MCF 10A (cell line): ENCODE measurements around the gene HS6ST1. TPM values are rescaled to one million over a fixed set of nuclear protein-coding genes. Genes with fewer than 3 reads are reported as not detected.

Source experiments
- BruUV-seq: library from RNA; stranded (reverse); fragments of 400-500 nt; replicated peaks from 2 replicates; lab custom pipeline; 2021; lab: Mats Ljungman, UMichigan
- CTCF ChIA-PET: fragments of 300-600 bp; sonication (Branson Sonifier 250); formaldehyde crosslinking; extraction: SDS; loops from one replicate; lab custom pipeline; 2021; ENCODE audit warnings: antibody characterized with exemption, inconsistent platforms; lab: Yijun Ruan, JAX
- POLR2A ChIA-PET: fragments of 300-600, 350-650 bp; sonication (Branson Sonifier 250); formaldehyde crosslinking; extraction: SDS; loops from one replicate; lab custom pipeline; 2020; ENCODE audit warnings: antibody characterized with exemption, inconsistent platforms; lab: Yijun Ruan, JAX
- DNase-seq: peaks from one replicate; pipeline ENCODE4 v3.0.0-alpha.2; 2018; ENCODE audit not compliant: unreplicated experiment
- H3K27ac Mint-ChIP-seq: one replicate; pipeline ENCODE4 v1.8.0; 2022; ENCODE audit warnings: mild to moderate bottlenecking, low read depth, mixed read lengths; ENCODE audit not compliant: unreplicated experiment
- H3K27me3 Mint-ChIP-seq: one replicate; pipeline ENCODE4 v1.8.0; 2022; ENCODE audit warnings: mixed read lengths; ENCODE audit not compliant: insufficient read depth, unreplicated experiment
- H3K36me3 Mint-ChIP-seq: one replicate; pipeline ENCODE4 v1.8.0; 2022; ENCODE audit warnings: mild to moderate bottlenecking, moderate library complexity, mixed read lengths; ENCODE audit not compliant: insufficient read depth, unreplicated experiment
- H3K4me1 Mint-ChIP-seq: one replicate; pipeline ENCODE4 v1.8.0; 2022; ENCODE audit warnings: mixed read lengths; ENCODE audit not compliant: insufficient read depth, unreplicated experiment
- H3K4me3 Mint-ChIP-seq: one replicate; pipeline ENCODE4 v1.8.0; 2022; ENCODE audit warnings: mild to moderate bottlenecking, moderate library complexity, mixed read lengths; ENCODE audit not compliant: unreplicated experiment
- H3K9me3 Mint-ChIP-seq: one replicate; pipeline ENCODE4 v1.8.0; 2022; ENCODE audit warnings: mixed read lengths; ENCODE audit not compliant: unreplicated experiment
- intact Hi-C: fragments of 100-400 bp; cut with micrococcal nuclease; formaldehyde crosslinking; loops from 2 replicates; pipeline ENCODE4 v1.14.1; 2022
- total RNA-seq: library from RNA; stranded (reverse); gene quantifications from 2 replicates; pipeline ENCODE4 v1.2.3, GENCODE V29; 2022
- TF ChIP-seq, protein P1 (sequence below): fragments of 200-600 bp; IDR thresholded peaks from one replicate; pipeline ENCODE4 v1.8.0; 2022; ENCODE audit warnings: antibody characterized with exemption, mild to moderate bottlenecking; ENCODE audit not compliant: unreplicated experiment

The HS6ST1 gene
- total RNA-seq, 1 experiment from 2014 or later, result 9.6 TPM

DNA sequence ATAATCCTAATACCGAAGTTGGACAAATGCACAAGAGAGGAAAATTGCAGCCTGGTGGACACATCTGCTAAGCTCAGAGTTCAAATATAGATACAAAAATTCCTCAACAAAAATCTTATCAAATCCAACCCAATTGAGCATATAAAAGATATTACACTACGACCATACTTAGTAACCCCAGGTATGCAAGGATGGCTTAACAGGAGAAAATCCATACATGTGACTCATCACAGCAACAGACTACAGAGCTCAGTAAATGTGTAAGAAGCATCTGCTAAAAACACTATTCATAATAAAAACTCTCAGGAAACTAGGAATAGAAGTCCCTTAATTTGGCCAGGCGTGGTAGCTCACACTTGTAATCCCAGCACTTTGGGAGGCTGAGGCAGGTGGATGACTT, 28.3 kb downstream of the HS6ST1 start:
- Mint-ChIP-seq H3K36me3 (peaks cover under 1% of the 10 kb centered on the region), H3K4me3 (no peak overlapping the region), H3K9me3 (no peaks in the 10 kb centered on the region), H3K27me3 (no peaks in the 10 kb centered on the region), H3K4me1 (peaks cover 3% of the 10 kb centered on the region), H3K27ac (no peak overlapping the region)
- TF ChIP-seq, protein P1, sequence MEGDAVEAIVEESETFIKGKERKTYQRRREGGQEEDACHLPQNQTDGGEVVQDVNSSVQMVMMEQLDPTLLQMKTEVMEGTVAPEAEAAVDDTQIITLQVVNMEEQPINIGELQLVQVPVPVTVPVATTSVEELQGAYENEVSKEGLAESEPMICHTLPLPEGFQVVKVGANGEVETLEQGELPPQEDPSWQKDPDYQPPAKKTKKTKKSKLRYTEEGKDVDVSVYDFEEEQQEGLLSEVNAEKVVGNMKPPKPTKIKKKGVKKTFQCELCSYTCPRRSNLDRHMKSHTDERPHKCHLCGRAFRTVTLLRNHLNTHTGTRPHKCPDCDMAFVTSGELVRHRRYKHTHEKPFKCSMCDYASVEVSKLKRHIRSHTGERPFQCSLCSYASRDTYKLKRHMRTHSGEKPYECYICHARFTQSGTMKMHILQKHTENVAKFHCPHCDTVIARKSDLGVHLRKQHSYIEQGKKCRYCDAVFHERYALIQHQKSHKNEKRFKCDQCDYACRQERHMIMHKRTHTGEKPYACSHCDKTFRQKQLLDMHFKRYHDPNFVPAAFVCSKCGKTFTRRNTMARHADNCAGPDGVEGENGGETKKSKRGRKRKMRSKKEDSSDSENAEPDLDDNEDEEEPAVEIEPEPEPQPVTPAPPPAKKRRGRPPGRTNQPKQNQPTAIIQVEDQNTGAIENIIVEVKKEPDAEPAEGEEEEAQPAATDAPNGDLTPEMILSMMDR, result no peak
- ChIA-PET CTCF (interaction anchor here (0.6 to 1.3 kb wide), 3 partner anchors 11 to 226 kb away, joined by 3 to 4 read pairs (median 4); no protein-coding TSS in a partner anchor), POLR2A (no interaction called here)
- no TSS peak for BruUV-seq
- no peak for DNase-seq
- intact Hi-C loops, result no loop called here

DNA sequence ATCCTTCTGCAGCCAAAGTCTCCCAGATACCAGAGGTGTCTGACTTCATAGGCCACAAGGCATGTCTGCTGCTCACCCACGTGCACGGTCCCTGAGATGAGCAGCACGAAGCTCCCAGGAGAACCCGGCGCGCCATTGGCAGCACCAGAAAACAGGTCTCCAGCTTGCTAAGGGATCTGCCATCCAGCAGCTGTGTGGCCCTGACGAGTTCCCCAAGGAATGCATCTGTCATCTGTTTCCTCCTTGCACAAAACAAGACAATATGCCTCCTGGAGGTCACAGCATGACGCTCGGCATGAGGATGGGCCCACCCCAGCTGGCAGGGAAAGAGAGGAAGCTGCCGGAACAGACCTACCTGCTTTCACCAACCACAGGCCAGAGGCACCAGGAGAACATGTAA, 29.2 kb downstream of the HS6ST1 start:
- H3K4me1 Mint-ChIP-seq, result no peaks in the 10 kb centered on the region
- H3K27me3 Mint-ChIP-seq, result no peaks in the 10 kb centered on the region
- no TSS peak for BruUV-seq
- TF ChIP-seq, protein P1, result no peak
- CTCF ChIA-PET, result interaction anchor here (0.6 kb wide), 1 partner anchor 1066 kb away, joined by 3 read pairs; no protein-coding TSS in a partner anchor
- intact Hi-C loops, result no loop called here
- H3K27ac Mint-ChIP-seq, result no peak overlapping the region
- no peak overlapping the region for H3K4me3 Mint-ChIP-seq
- no peak for DNase-seq
- H3K9me3 Mint-ChIP-seq, result no peaks in the 10 kb centered on the region
- POLR2A ChIA-PET, result interaction anchor here (0.7 kb wide), 1 partner anchor 800 kb away, joined by 3 read pairs; no protein-coding TSS in a partner anchor
- peaks cover 6% of the 10 kb centered on the region for H3K36me3 Mint-ChIP-seq

DNA sequence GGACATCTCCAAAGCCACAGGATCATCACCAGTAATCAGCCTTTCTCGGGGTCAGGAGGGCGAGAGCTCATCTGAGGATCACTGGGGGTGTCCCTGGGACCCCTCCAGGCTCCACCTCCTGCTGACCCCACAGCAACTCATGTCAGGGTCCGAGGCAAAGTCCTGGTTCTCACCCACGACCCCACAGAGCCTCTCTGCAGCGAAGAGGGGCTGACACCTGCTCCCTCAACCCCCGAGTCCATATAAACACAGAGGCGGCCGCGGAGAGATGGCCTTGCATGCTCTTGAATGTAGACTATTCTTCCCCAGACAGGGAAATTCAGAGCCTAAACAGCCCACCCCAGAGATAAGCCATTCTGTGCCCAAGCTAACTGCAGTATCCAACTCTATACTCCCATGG, 29.9 kb downstream of the HS6ST1 start:
- ChIA-PET POLR2A (no interaction called here), CTCF (no interaction called here)
- H3K4me3 Mint-ChIP-seq, result no peak overlapping the region

DNA sequence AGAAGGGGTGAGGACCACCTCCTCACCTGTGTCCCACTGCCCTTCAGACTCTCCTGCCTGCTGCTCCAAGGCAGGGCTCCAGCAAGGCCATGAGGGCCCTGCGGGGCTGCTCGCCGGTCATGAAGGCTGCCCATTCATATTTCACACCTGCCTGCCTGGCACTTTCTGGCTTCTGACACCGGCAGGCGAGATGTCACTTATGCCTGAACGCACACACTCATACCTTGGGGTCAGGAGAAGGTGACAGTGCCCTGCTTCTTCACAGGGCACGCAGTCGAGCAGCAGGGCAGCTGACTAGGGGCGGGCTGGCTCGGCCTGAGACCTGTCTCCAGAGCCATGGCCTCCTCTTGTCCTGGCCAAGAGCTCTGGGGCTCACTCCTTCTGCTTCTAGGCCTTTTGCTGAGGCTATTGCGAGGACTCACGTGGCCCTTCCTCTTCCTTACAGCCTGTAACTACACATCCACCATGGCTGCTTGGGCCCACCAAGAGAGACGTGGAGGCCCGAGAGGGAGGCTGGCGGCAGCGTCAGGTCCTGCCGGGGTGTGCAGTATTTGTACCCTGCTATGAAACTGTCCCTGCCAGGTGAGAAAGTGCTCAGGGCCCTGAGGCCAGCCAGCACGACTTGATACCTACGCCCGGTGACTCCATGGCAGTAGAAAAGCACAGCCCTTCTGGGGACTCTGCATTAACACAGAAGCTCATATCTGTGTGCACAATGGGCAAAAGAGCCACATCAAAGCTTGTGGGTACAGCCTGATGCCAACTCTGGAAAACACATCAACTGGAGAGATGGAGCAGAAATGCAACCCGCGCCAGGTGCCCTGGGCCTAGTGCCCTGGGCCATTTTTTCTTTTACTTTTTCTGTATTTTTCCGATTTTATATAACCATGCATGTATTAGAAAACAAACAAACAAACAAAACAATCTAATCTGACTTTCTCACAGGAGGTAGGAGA, 30.6 kb downstream of the HS6ST1 start:
- no peaks in the 10 kb centered on the region for H3K4me1 Mint-ChIP-seq
- POLR2A ChIA-PET, result no interaction called here
- no peaks in the 10 kb centered on the region for H3K27me3 Mint-ChIP-seq
- no peak for DNase-seq
- H3K36me3 Mint-ChIP-seq, result peaks cover 11% of the 10 kb centered on the region
- no peaks in the 10 kb centered on the region for H3K9me3 Mint-ChIP-seq
- BruUV-seq, result no TSS peak
- no peak overlapping the region for H3K4me3 Mint-ChIP-seq
- TF ChIP-seq, protein P1, result no peak
- no peak overlapping the region for H3K27ac Mint-ChIP-seq
- CTCF ChIA-PET, result interaction anchor here (1.7 kb wide), 1 partner anchor 54 kb away, joined by 4 read pairs; no protein-coding TSS in a partner anchor
- intact Hi-C loops, result no loop called here

More for the DNA sequence above, 29.9 kb downstream of the HS6ST1 start:
- Mint-ChIP-seq H3K27me3 (no peaks in the 10 kb centered on the region), H3K27ac (no peak overlapping the region), H3K4me1 (no peaks in the 10 kb centered on the region), H3K36me3 (peaks cover 6% of the 10 kb centered on the region), H3K9me3 (no peaks in the 10 kb centered on the region)
- intact Hi-C loops, result no loop called here
- TF ChIP-seq, protein P1, result no peak
- no TSS peak for BruUV-seq
- DNase-seq, result no peak
